Skeletal muscle cell (primary cell): ENCODE data around the gene SAP30.
A peak's percentile ranks its signal among the peaks of the same experiment; 100 is the strongest.

Experiments used
- DNase-seq: peaks from one replicate; pipeline ENCODE4 v3.0.0-alpha.2; 2010; ENCODE audit warnings: low read depth
- H3K4me3 ChIP-seq: 2 replicates; pipeline ENCODE4 v1.5.1; 2011; ENCODE audit warnings: low read depth, mild to moderate bottlenecking, control low read depth, low read length, moderate library complexity

The SAP30 gene, protein sequence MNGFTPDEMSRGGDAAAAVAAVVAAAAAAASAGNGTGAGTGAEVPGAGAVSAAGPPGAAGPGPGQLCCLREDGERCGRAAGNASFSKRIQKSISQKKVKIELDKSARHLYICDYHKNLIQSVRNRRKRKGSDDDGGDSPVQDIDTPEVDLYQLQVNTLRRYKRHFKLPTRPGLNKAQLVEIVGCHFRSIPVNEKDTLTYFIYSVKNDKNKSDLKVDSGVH

DNA sequence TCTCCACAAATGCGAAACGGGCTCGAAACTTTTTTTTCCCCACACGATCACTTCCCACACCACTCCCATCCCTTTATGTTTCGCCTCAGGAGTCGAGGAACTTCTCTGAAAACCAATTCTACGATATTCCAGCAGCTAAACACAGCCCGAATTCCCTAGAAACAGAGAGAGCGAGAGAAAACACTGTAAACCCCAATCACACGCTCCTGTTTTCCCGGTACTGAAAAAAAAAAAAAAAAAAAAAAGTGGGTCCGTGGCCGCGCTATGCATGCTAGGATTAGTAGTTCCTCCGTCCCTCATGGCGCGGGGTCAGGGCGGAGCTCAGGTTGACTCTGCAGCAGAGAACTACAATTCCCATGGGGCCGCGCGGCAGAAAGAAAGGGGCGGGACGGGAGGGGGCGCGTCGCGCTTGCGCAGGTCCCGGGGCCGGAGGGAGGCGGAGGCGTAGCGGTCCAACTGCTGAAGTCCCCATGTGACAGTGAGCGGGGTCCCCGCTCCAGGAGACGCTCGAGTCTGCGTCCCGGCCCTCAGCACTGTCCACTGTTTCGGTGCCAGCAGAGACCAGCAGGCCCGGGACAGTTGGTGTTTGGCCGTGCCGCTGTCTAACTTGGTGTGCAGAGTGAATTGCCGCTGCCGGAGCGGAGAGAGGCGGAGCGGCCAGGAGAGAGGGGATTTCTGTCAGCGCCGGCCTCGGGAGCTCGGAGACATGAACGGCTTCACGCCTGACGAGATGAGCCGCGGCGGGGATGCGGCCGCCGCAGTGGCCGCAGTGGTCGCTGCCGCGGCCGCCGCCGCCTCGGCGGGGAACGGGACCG lies at the start of gene SAP30:
TSS of gene SAP30 (plus strand) at position 478 of the 815 bp plus-strand sequence. CDS start at position 707, 229 bp downstream.
- H3K4me3 ChIP-seq: peak within 1 kb of the TSS; percentile 91
- peak; percentile 98 for DNase-seq

DNA sequence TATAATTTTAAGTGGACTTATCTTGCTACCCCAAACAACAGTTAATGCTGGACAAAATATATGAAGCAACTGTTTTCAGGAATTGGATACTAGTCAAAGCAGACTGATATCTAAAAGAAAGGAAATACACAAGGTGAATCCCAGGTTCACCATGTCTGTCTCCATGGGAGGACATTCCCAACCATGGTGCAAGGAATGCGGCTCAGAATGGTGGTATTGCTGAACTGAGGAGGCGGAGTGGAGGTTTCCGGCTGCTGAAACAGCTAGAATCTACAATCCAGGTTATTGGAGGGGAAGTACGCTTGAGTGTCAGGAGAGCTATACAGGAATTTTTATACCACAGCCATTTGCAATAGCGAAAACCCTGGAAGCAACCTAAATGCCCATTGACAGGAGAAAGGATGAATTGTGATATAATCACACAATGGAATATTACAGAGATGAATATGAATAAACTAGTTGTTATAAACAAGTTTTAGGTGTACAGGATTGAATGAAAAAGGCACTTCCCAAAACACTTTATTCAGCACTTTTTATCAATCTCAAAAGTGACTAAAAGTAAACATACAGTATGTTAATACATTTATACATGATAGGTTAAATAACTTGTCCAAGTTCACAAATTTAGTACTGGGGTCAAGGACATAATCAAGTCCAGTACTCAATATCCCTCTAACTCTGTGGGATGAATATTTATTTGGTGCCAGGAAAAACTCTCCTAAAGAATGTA lies 45.6 kb upstream of the SAP30 start:
- DNase-seq: no peak
- H3K4me3 ChIP-seq: no peak overlapping the region

DNA sequence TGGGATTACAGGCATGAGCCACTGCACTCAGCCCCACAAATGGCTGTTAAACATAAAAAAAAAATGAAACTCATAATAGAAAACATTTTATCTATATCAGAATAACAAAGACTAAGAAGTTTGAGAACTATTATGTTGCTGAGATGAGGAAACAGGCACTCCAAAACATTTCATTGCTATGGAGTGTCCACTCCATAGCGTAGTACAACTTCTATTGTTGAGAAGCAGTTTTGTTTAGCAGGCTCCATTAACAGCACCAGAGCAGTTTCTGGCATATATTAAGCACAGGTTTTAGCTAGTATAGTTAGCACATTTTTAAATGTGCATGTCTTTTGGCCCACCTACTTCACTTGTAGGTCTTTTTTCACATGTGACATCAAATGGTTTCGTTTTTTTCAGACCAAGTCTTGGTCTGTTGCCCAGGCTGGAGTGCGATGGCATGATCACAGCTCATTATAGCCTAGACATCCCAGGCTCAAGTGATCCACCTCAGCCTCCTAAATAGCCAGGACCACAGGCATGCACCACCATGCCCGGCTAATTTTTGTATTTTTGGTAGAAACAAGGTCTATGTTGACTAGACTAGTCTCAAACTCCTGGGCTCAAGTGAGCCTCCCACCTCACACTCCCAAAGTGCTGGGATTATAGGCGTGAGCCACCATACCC lies 42.4 kb upstream of the SAP30 start:
- DNase-seq: no peak

DNA sequence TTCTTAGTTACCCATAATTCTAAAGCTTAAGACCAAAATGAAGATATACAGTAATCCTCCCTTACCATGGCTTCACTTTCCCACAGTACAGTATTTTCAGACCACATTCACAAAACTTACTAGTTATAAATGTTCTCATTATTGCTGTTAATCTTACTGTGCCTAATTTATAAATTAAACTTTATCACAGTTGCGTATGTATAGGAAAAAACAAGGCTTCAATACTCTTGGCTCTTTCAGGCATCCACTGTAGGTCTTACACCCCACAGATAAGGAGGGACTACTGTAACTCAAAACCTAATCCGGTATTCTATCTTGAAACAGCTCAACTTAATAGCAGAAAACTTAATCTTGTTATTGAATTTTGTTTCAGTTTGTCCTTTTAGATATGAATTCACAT lies 40.2 kb upstream of the SAP30 start:
- no peak for DNase-seq
- no peak overlapping the region for H3K4me3 ChIP-seq

More for the DNA sequence above, 42.4 kb upstream of the SAP30 start:
- no peak overlapping the region for H3K4me3 ChIP-seq

DNA sequence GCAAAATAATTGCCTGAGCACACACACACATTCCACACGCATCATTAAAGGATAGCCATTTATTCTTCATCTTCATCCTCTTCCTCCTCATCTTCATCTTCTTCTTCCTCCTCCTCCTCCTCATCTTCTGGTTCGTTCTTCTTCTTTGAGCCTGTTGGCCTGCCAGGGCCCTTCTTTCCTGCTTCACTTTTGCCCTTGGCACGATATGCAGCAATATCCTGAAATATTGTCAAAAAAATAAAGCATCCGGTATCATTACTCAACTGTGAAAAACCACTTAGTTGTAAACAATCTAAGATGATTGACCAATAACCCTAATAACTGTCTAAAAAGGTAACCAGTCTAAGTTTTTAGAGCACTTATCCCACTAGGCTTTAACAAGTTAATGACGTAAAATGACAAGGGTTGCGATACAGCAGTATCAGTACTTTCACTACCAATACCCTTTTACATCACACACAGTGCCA lies 38.7 kb upstream of the SAP30 start:
- DNase-seq: no peak

DNA sequence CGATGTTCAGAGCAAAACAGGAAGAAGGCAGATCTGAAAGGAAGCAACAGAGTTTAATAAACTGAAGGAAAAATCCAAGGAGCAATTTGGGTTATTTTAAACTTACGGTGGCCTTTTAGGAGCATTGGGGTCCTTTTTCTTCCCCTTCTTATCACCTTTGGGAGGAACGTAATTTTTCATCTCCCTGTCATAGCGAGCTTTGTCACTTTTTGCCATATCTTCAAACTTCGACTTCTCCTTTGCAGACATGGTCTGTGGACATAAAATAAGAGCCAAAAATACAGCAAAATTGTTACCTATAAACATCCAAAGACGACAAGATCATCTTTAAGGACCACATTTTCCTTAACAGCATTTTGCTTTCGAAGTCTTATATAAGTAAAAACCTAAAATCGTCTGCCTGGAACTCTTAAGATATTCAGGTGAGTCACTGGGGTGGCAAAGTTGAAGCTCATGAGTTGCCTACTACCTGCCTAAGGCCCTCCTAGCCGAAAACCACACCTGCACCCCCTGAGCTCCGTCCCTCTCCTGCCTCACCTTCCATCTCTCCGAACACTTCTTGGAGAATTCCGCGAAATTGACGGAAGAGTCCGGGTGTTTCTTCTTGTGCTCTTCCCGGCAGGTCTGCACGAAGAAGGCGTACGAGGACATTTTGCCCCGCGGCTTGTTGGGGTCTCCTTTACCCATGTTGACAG lies 37.6 kb upstream of the SAP30 start:
- DNase-seq: no peak
- peak overlapping the region; percentile 99 for H3K4me3 ChIP-seq

More for the DNA sequence above, 38.7 kb upstream of the SAP30 start:
- H3K4me3 ChIP-seq: peak overlapping the region; percentile 99

DNA sequence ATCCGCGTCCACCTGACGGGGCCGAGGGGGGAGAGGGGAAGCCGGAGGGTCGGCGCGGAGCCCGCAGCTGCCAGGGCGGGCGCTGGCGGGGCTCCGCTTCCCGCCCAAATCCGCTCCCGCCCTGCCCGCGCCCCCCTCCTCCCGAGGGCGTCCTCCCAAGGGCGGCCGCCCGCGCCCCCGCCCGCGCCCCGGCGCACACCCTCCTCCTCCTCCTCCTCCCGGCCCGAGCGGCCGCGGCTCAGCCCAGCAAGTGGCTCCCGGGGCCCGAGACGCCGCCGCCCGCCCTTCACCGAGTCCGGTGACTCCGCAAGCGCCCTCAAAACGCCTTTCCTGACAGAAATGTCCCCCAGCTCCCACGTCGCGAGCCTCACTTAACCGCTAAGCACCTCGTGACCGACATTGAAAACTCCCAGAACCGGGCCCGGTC lies 37.1 kb upstream of the SAP30 start:
- H3K4me3 ChIP-seq: peak overlapping the region; percentile 99
- DNase-seq: no peak

DNA sequence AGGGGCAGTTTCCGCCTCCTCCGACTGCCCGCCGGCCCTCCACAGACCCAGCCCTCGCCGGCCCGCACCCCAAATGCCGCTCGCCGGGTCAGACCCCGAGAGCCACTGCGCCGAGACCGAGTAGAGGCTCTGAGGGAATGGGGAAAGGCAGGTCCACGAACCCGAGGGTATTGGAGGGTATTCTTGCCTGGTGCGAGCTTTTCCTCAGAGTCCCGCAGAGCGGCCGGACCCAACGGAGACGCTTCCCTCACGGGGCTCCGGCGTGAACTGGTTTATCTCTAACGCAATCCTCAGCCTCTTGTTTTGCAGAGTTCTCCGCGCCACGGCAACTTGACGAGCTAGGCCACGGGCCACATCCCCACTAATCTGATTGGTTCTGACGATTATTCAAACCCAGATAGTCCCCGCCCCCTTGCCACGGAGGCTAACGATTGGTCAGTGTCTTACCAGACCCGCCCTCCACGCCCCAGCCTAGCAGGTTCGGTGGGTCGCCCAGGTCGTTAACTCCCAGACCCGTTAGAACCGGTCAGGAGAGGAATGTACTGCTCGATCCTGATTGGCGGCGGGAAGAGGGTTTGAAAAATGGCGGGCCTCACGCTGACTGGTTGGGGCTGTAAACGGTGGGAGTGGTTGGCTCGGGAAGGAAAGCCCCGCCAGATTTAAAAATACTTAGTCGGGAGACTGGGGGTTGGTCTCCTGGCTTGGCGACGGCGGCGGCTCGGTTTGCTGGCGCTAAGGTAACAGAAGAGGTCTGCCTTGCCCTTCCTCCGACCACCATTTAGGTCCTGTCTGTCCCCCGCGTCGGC lies 36.5 kb upstream of the SAP30 start, which contains the start of gene HMGB2:
TSS of gene HMGB2 (minus strand) at position 274 of the 806 bp plus-strand sequence. CDS start 709 bp downstream, outside the sequence.
- DNase-seq: peak; percentile 100
- H3K4me3 ChIP-seq: peak within 1 kb of the TSS; percentile 99

DNA sequence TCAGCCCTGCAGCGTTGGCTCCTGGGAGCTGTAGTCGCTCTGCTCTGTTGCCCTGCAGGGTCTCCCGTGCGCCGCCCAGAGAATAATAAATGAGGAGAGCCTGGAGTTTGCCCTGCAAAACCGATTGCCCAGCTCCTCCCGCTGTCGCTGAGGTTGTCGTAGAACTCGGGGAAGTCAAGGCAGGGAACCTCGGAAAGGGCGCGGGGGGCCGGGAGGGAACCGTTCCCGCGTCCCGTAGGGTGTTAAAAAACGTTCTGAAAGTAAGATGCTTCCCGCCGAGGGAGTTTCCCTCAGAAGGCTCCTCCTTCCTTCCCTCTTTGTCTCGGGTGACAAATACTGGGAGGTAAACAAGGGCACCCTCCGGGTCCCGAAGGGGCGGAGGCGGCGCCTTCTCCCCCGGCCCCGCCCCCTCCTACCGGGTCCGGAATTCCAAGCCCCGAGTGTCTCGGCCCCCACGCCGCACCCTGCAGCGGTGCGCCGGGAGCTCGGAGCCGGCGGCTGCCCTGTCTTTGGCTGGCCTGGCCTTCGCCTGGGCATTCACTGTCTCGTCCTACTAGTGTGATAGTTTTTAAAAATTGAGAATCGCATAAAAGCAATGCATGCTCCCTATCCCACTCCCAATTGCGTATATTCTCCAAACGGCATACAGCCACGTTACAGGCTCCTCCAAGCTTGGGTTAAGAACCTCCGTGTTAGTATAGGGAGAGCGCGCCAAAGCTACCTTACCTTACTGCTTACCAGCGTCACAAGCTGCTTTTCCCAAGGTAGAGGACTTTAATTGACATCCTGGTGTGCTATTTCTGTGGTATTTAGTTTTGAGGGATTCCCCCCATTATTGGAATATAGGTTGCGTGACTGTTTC lies 35.6 kb upstream of the SAP30 start:
- peak overlapping the region; percentile 99 for H3K4me3 ChIP-seq
- no peak for DNase-seq

DNA sequence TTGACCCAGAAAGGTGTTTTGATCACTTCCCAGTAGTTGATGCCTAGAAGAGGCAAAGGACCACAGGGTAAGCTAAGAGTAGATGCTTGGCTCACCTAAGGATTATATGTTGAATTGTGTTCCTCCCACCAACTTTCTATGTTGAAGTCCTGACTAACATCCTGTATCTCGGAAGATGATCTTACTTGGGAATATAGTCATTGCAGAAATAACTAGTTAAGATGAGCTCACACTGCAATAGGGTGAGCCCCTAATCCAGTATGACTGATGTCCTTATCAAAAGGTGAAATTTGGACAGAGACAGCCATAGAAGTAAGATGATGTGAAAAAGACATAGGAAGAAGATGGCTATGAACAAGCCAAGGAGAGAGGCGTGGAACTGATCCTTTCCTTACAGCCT lies 33.3 kb upstream of the SAP30 start:
- no peak for DNase-seq
- no peak overlapping the region for H3K4me3 ChIP-seq

DNA sequence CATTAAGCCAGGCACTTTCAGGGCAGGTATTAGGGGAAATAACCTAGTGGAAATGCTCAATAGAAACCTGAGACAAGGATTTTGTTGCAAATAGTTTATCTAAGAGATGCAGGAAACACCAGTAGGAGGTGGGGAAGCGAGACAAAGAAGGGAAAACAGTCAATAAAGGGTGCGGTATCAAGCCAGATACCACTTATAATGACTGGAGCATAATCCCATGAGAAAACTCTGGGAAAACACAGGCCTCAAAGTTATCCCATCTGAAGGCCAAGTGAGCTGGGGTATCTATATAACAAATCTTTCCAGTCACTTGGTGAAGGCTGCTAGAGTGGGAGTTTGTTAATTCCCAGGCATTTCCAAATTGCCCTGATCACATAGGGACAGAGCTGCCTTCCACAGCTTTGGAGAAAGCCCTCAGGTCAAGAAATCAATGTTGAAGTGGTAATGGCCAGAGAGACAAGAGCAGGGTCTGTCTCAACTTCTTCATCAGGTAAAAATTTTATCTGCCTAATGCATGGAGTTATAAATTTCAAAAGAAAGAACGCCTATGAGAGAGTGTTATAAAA lies 26.8 kb upstream of the SAP30 start:
- DNase-seq: no peak
- H3K4me3 ChIP-seq: no peak overlapping the region

DNA sequence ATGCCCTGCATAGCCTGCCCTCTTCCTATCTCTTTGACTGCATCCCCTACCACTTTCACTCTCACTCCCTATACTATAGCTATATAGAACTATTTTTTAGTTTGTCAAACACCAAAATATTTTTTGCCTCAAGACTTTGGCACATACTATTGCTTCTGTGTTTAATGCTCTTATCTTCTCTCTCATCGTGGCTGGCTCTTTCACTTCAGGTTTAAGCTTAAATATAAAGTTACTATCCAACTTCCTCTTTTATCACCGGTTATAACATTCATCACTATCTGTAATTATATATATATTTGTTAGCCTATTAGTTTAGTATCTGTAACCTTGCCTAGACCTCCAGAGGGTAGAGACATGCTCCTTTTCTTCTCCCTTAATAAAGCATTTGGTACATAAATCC lies 25.1 kb upstream of the SAP30 start:
- no peak for DNase-seq
- no peak overlapping the region for H3K4me3 ChIP-seq

DNA sequence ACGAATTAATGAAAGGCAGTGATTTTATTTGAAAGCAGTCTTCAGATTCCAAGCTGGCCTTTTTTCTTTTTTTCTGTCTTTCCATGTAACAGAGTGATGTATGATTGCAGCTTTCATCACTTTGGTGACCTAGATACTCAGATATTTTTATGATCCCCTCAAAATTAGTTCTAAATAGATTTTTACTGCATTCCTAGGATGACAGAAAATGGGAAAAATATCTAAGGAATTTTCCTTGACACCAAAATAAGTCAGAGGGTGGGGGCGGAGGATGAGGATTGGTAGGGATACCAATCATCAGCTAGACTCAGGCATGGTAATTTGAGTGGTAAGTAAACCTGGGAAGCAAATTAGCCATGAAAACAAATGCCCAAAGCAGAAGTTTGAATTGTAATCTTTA lies 24.7 kb upstream of the SAP30 start:
- DNase-seq: no peak
- no peak overlapping the region for H3K4me3 ChIP-seq

DNA sequence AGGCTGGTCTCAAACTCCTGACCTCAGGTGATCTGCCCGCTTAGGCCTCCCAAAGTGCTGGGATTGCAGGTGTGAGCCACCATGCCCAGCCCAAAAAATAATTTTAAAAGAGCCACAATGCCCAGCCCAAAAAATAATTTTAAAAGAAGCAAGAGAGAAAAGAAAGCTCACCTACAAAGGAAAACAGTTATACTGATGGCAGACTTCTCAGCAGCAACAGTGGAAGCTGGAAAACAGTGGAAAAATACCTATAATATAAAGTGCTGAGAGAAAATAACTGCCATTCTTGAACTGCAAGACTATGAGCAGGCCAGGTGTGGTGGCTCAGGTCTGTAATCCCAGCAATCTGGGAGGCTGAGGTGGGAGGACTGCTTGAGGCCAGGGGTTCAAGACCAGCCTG lies 23.3 kb upstream of the SAP30 start:
- no peak overlapping the region for H3K4me3 ChIP-seq
- DNase-seq: no peak

DNA sequence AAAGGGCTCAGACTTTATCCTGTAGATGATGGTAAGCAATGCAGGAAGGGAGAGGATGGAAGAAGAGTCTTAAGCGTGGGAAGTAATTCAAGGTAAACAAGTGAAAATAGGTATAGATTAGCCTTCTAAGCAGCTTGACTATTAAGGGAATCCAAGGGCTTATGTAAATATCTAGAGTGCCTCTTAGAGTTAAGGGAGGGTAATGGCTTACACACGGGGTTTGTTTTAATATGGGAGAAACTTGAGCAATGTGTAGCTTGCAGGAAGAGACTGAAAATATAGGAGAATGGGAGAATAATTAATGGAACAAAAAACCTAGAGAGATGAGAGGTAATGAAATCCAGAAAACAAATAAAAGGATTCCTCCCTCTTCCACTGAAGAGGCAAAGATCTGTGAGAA lies 12.8 kb upstream of the SAP30 start:
- no peak overlapping the region for H3K4me3 ChIP-seq
- DNase-seq: no peak

DNA sequence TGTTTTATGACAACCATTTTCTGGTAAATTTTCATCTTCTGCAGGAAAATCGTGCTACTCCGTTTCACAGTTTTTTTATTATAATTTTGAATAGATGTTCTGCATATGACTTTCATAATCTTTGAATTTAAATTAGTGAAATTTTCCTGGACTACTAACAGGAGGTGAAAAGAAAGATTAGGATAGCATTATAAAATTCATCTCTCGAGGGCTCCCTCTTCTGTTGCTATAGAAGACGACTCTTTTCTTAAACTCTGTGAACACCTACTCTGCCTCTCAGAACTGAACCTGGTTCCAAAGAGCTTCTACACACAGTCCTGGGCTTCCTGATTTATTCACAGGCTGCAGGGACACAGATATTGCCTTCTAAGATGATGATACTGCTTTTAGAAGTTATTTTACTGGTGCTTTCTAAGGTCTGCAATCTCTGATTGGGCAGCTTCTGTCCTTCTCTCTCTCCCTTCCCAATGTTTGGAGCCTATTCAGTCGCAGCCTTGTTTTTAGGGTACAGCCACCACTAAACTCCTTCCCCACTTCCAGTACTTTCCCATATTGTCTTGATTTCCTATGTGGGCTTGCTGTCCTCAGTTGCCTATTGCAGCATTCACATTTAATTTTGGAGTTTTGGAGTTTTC lies 10.1 kb upstream of the SAP30 start:
- no peak overlapping the region for H3K4me3 ChIP-seq
- no peak for DNase-seq

DNA sequence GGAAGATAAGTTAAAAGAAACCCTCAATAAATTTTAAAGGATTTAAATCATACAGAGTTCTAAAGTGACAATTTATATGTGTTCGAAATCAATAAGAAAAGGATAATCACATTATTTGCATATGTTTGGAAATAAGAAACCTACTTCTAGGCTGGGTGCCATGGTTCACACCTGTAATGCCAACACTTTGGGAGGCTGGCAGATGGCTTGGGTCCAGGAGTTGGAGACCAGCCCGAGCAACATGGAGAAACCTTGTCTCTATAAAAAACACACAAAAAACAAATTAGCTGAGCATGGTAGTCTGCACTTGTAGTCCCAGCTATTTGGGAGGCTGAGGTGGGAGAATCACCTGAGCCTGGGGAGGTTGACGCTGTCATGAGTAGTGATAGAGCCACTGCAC lies 8.1 kb upstream of the SAP30 start:
- H3K4me3 ChIP-seq: no peak overlapping the region
- no peak for DNase-seq
